ENCODE measurements around the gene BFSP2.

DNA sequence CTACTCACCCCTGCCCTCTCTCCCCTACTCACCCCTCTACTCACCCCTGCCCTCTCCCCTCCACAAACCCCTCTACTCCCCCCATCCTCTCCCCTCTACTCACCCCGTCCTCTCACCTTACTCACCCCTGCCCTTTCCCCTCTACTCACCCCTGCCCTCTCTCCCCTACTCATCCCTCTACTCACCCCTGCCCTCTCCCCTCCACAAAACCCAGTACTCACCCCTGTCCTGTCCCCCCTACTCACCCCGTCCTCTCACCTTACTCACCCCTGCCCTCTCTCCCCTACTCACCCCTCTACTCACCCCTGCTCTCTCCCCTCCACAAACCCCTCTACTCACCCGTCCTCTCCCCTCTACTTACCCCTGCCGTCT, 14.2 kb downstream of the BFSP2 start:
- no peak for TF ChIP-seq POLR2A (IDR thresholded peaks at IDR 0.05)
- TF ChIP-seq, protein P1, sequence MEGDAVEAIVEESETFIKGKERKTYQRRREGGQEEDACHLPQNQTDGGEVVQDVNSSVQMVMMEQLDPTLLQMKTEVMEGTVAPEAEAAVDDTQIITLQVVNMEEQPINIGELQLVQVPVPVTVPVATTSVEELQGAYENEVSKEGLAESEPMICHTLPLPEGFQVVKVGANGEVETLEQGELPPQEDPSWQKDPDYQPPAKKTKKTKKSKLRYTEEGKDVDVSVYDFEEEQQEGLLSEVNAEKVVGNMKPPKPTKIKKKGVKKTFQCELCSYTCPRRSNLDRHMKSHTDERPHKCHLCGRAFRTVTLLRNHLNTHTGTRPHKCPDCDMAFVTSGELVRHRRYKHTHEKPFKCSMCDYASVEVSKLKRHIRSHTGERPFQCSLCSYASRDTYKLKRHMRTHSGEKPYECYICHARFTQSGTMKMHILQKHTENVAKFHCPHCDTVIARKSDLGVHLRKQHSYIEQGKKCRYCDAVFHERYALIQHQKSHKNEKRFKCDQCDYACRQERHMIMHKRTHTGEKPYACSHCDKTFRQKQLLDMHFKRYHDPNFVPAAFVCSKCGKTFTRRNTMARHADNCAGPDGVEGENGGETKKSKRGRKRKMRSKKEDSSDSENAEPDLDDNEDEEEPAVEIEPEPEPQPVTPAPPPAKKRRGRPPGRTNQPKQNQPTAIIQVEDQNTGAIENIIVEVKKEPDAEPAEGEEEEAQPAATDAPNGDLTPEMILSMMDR (IDR thresholded peaks at IDR 0.05), result no peak
